Neural progenitor cell (in vitro differentiated cells): ENCODE results near the gene ACAD9. TPM values are rescaled to one million over a fixed set of nuclear protein-coding genes. Genes with fewer than 3 reads are reported as not detected.

ENCODE experiments used
- DNase-seq: peaks from one replicate; pipeline ENCODE4 v3.0.0-alpha.2; 2016; ENCODE audit warnings: low spot score
- H2AFZ ChIP-seq: fragments of 200-600 bp; sonication (generic); replicated peaks from 2 replicates; pipeline ENCODE4 v1.6.1; 2016; ENCODE audit warnings: antibody characterized with exemption
- H3F3A ChIP-seq: fragments of 200-600 bp; sonication (generic); 2 replicates; pipeline ENCODE4 v1.6.1; 2016; ENCODE audit warnings: antibody characterized with exemption, low read depth
- H3K27ac ChIP-seq: fragments of 200-600 bp; sonication (generic); 2 replicates; pipeline ENCODE4 v1.5.1; 2016; ENCODE audit warnings: mild to moderate bottlenecking
- H3K27me3 ChIP-seq: fragments of 200-600 bp; sonication (generic); 2 replicates; pipeline ENCODE4 v1.6.1; 2016; ENCODE audit warnings: mild to moderate bottlenecking, moderate library complexity
- H3K36me3 ChIP-seq: fragments of 200-600 bp; sonication (generic); 2 replicates; pipeline ENCODE4 v1.5.1; 2016
- H3K4me1 ChIP-seq: fragments of 200-600 bp; sonication (generic); 2 replicates; pipeline ENCODE4 v1.6.1; 2016; ENCODE audit warnings: mixed run types
- H3K4me2 ChIP-seq: fragments of 200-600 bp; sonication (generic); 2 replicates; pipeline ENCODE4 v1.6.1; 2016
- H3K4me3 ChIP-seq: fragments of 200-600 bp; sonication (generic); 2 replicates; pipeline ENCODE4 v1.5.1; 2016
- H3K79me2 ChIP-seq: fragments of 200-600 bp; sonication (generic); 2 replicates; pipeline ENCODE4 v1.6.1; 2016; ENCODE audit warnings: low read depth
- H3K9ac ChIP-seq: fragments of 200-600 bp; sonication (generic); 2 replicates; pipeline ENCODE4 v1.6.1; 2016
- H3K9me3 ChIP-seq: fragments of 200-600 bp; sonication (generic); 2 replicates; pipeline ENCODE4 v1.5.1; 2016; ENCODE audit warnings: low read depth
- H4K20me1 ChIP-seq: fragments of 200-600 bp; sonication (generic); 2 replicates; pipeline ENCODE4 v1.6.1; 2016; ENCODE audit warnings: low read depth
- H3K27ac Mint-ChIP-seq: 3 replicates; pipeline ENCODE4 v1.8.0; 2021; ENCODE audit warnings: mixed read lengths
- H3K27me3 Mint-ChIP-seq: 2 replicates; pipeline ENCODE4 v1.8.0; 2022; ENCODE audit warnings: low read depth, mild to moderate bottlenecking, inconsistent platforms, moderate library complexity, mixed read lengths; ENCODE audit not compliant: insufficient read depth
- H3K36me3 Mint-ChIP-seq: 3 replicates; pipeline ENCODE4 v1.8.0; 2021; ENCODE audit warnings: mixed read lengths
- H3K4me1 Mint-ChIP-seq: 3 replicates; pipeline ENCODE4 v1.8.0; 2021; ENCODE audit warnings: mixed read lengths
- H3K4me3 Mint-ChIP-seq: 3 replicates; pipeline ENCODE4 v1.8.0; 2021; ENCODE audit warnings: mild to moderate bottlenecking, moderate library complexity, mixed read lengths
- H3K9me3 Mint-ChIP-seq: 3 replicates; pipeline ENCODE4 v1.8.0; 2020; ENCODE audit warnings: mixed read lengths
- CTCF ChIP-seq: fragments of 200-600 bp; sonication (generic); IDR thresholded peaks from 2 replicates; pipeline ENCODE4 v1.5.1; 2017; ENCODE audit warnings: antibody characterized with exemption, mild to moderate bottlenecking
- EZH2 ChIP-seq: fragments of 200-600 bp; sonication (generic); IDR thresholded peaks from 2 replicates; pipeline ENCODE4 v1.6.1; 2017; ENCODE audit warnings: antibody characterized with exemption, mild to moderate bottlenecking, moderate library complexity
- EZH2phosphoT487 ChIP-seq: fragments of 200-600 bp; sonication (generic); IDR thresholded peaks from 2 replicates; pipeline ENCODE4 v1.6.1; 2017; ENCODE audit warnings: antibody characterized with exemption
- total RNA-seq: library from RNA; depleted of rRNA; stranded (reverse); fragments of >200 nt; gene quantifications from 2 replicates; pipeline ENCODE4 v1.2.3, GENCODE V29; 2015; ENCODE audit warnings: low replicate concordance

The ACAD9 gene
- total RNA-seq, 1 donor from 2014 or later = 25.0 TPM

GRCh38 chr3:128929364-128929763, 49.9 kb downstream of the ACAD9 start:
- Histone ChIP-seq H3K4me1 (no peaks in the 10 kb centered on the region), H3K4me2 (no peak overlapping the region), H3K27me3 (no peaks in the 10 kb centered on the region), H3K79me2 (no peaks in the 10 kb centered on the region), H3K9ac (no peak overlapping the region), H4K20me1 (no peaks in the 10 kb centered on the region), H2AFZ (no peak overlapping the region), H3K4me3 (no peak overlapping the region), H3F3A (no peaks in the 10 kb centered on the region), H3K27ac (no peak overlapping the region), H3K9me3 (peaks cover 9% of the 10 kb centered on the region), H3K36me3 (no peaks in the 10 kb centered on the region)
- H3K27me3 Mint-ChIP-seq = peaks cover 3% of the 10 kb centered on the region
- no peak overlapping the region for H3K27ac Mint-ChIP-seq
- peaks cover 37% of the 10 kb centered on the region for H3K36me3 Mint-ChIP-seq
- TF ChIP-seq CTCF (no peak), EZH2 (no peak)
- peaks cover 42% of the 10 kb centered on the region for H3K9me3 Mint-ChIP-seq
- H3K4me3 Mint-ChIP-seq = no peak overlapping the region
- no peaks in the 10 kb centered on the region for H3K4me1 Mint-ChIP-seq
- no peak for DNase-seq

GRCh38 chr3:128931046-128931445, 51.6 kb downstream of the ACAD9 start:
- no peaks in the 10 kb centered on the region for H4K20me1 ChIP-seq
- peaks cover 9% of the 10 kb centered on the region for H3K9me3 ChIP-seq
- no peaks in the 10 kb centered on the region for H3K36me3 ChIP-seq
- Mint-ChIP-seq H3K27me3 (no peaks in the 10 kb centered on the region), H3K4me3 (no peak overlapping the region), H3K36me3 (peaks cover 22% of the 10 kb centered on the region), H3K9me3 (peaks cover 26% of the 10 kb centered on the region), H3K27ac (no peak overlapping the region), H3K4me1 (no peaks in the 10 kb centered on the region)
- H2AFZ ChIP-seq = no peak overlapping the region
- H3F3A ChIP-seq = no peaks in the 10 kb centered on the region
- H3K79me2 ChIP-seq = no peaks in the 10 kb centered on the region
- no peaks in the 10 kb centered on the region for H3K27me3 ChIP-seq
- TF ChIP-seq CTCF (no peak), EZH2phosphoT487 (no peak), EZH2 (no peak)
- no peaks in the 10 kb centered on the region for H3K4me1 ChIP-seq
- H3K4me3 ChIP-seq = no peak overlapping the region
- no peak overlapping the region for H3K27ac ChIP-seq
- no peak overlapping the region for H3K9ac ChIP-seq
- no peak for DNase-seq
- no peak overlapping the region for H3K4me2 ChIP-seq

GRCh38 chr3:128932516-128933212, 53.2 kb downstream of the ACAD9 start:
- no peaks in the 10 kb centered on the region for H3K79me2 ChIP-seq
- H2AFZ ChIP-seq = no peak overlapping the region
- Mint-ChIP-seq H3K36me3 (peaks cover 14% of the 10 kb centered on the region), H3K9me3 (peaks cover 15% of the 10 kb centered on the region), H3K27me3 (peaks cover 2% of the 10 kb centered on the region), H3K4me1 (no peaks in the 10 kb centered on the region), H3K27ac (no peak overlapping the region), H3K4me3 (no peak overlapping the region)
- H3K36me3 ChIP-seq = no peaks in the 10 kb centered on the region
- no peak for DNase-seq
- H3K4me1 ChIP-seq = no peaks in the 10 kb centered on the region
- no peak overlapping the region for H3K27ac ChIP-seq
- no peaks in the 10 kb centered on the region for H4K20me1 ChIP-seq
- no peaks in the 10 kb centered on the region for H3K27me3 ChIP-seq
- peaks cover 9% of the 10 kb centered on the region for H3K9me3 ChIP-seq
- TF ChIP-seq EZH2phosphoT487 (no peak), EZH2 (no peak), CTCF (no peak)
- no peak overlapping the region for H3K9ac ChIP-seq
- no peak overlapping the region for H3K4me2 ChIP-seq
- no peak overlapping the region for H3K4me3 ChIP-seq
- H3F3A ChIP-seq = no peaks in the 10 kb centered on the region
